ENCODE measurements around the gene AHR.

Gene AHR

GRCh38 chr7:17298102-17298839 lies at the start of gene AHR:
TSS of gene AHR (plus strand) at chr7:17298652. CDS start at chr7:17299265, 613 bp downstream.
- peak; percentile 75 to 82 (median 80) for DNase-seq

GRCh38 chr7:17253885-17254284 lies 44.6 kb upstream of the AHR start:
- DNase-seq = no peak

- DNase-seq = no peak
Observed at GRCh38 chr7:17255926-17256325, 42.5 kb upstream of the AHR start.

- DNase-seq = no peak
Observed at GRCh38 chr7:17256375-17256774, 42.1 kb upstream of the AHR start.

- DNase-seq = no peak
Observed at GRCh38 chr7:17266565-17266964, 31.9 kb upstream of the AHR start.

- no peak for DNase-seq
Observed at GRCh38 chr7:17269341-17270221, 28.9 kb upstream of the AHR start.

GRCh38 chr7:17274551-17275245 lies 23.8 kb upstream of the AHR start:
- DNase-seq = no peak

GRCh38 chr7:17275749-17276671 lies 22.4 kb upstream of the AHR start:
- DNase-seq = no peak

GRCh38 chr7:17279061-17279460 lies 19.4 kb upstream of the AHR start:
- DNase-seq = no peak

GRCh38 chr7:17289074-17289645 lies 9.3 kb upstream of the AHR start:
- DNase-seq = no peak

GRCh38 chr7:17292843-17293242 lies 5.6 kb upstream of the AHR start:
- no peak for DNase-seq

GRCh38 chr7:17293481-17293880 lies 5.0 kb upstream of the AHR start:
- DNase-seq = no peak

GRCh38 chr7:17297243-17297642 lies 1.2 kb upstream of the AHR start:
- no peak for DNase-seq

- DNase-seq = peak; percentile 31 to 57 (median 40)
Observed at GRCh38 chr7:17298840-17299482, 509 bp downstream of the AHR start.

- DNase-seq = no peak
Observed at GRCh38 chr7:17299483-17299991, 1.1 kb downstream of the AHR start.

- DNase-seq = no peak
Observed at GRCh38 chr7:17300012-17300411, 1.6 kb downstream of the AHR start.

GRCh38 chr7:17300437-17300836 lies 2.0 kb downstream of the AHR start:
- DNase-seq = no peak

GRCh38 chr7:17301471-17302456 lies 3.3 kb downstream of the AHR start:
- peak; percentile 2 to 20 (median 8) for DNase-seq

- no peak for DNase-seq
Observed at GRCh38 chr7:17302575-17303142, 4.2 kb downstream of the AHR start.

GRCh38 chr7:17304926-17305325 lies 6.5 kb downstream of the AHR start:
- no peak for DNase-seq

Data from activated naive CD4-positive, alpha-beta T cell (primary cell).